Caco-2 (cell line): ENCODE data around the gene CT45A5. TPM values are rescaled to one million over a fixed set of nuclear protein-coding genes. Genes with fewer than 3 reads are reported as not detected.
"Not testable (repeated sequence)": the region's sequence is repeated elsewhere in the genome, so short reads cannot be mapped to it uniquely, and the experiment has no call there.

ENCODE experiments used
- BruUV-seq: library from RNA; stranded (reverse); fragments of 400-500 nt; replicated peaks from 2 replicates; lab custom pipeline; 2021; lab: Mats Ljungman, UMichigan
- CTCF ChIA-PET: fragments of 300-600 bp; sonication (Branson Sonifier 250); formaldehyde crosslinking; loops from one replicate; lab custom pipeline; 2022; ENCODE audit warnings: antibody characterized with exemption; lab: Charles Lee
- POLR2A ChIA-PET: fragments of 300-600 bp; sonication (Branson Sonifier 250); formaldehyde crosslinking; loops from one replicate; lab custom pipeline; 2022; ENCODE audit warnings: antibody characterized with exemption; lab: Charles Lee
- DNase-seq, 2 experiments: peaks; one replicate each; pipeline versions ENCODE4 v3.0.0 to v3.0.0-alpha.2; 2020 to 2022
- H3K27me3 ChIP-seq: replicated peaks from 2 replicates; pipeline ENCODE4 v1.6.0; 2011; ENCODE audit warnings: low read length; ENCODE audit not compliant: control insufficient read depth, insufficient read depth
- H3K36me3 ChIP-seq: 2 replicates; pipeline ENCODE4 v1.5.1; 2011; ENCODE audit warnings: low read length; ENCODE audit not compliant: control insufficient read depth, insufficient read depth
- H3K4me1 ChIP-seq: fragments of 250-450 bp; sonication (Bioruptor Pico); 2 replicates; pipeline ENCODE4 v1.5.1; 2020; ENCODE audit warnings: mild to moderate bottlenecking
- H3K4me3 ChIP-seq: 2 replicates; pipeline ENCODE4 v1.5.1; 2011; ENCODE audit warnings: low read depth, mild to moderate bottlenecking, control low read depth, low read length
- H3K9me3 ChIP-seq: fragments of 250-450 bp; sonication (Bioruptor Pico); 2 replicates; pipeline ENCODE4 v1.5.1; 2020; ENCODE audit warnings: mild to moderate bottlenecking, moderate library complexity
- H3K27ac Mint-ChIP-seq: one replicate; pipeline ENCODE4 v1.8.0; 2022; ENCODE audit warnings: mixed read lengths; ENCODE audit not compliant: unreplicated experiment
- H3K27me3 Mint-ChIP-seq: one replicate; pipeline ENCODE4 v1.8.0; 2022; ENCODE audit warnings: mixed read lengths; ENCODE audit not compliant: insufficient read depth, unreplicated experiment
- H3K36me3 Mint-ChIP-seq: one replicate; pipeline ENCODE4 v1.8.0; 2022; ENCODE audit warnings: mild to moderate bottlenecking, mixed read lengths; ENCODE audit not compliant: insufficient read depth, unreplicated experiment
- H3K4me1 Mint-ChIP-seq: one replicate; pipeline ENCODE4 v1.8.0; 2022; ENCODE audit warnings: low read depth, mixed read lengths; ENCODE audit not compliant: unreplicated experiment
- H3K4me3 Mint-ChIP-seq: one replicate; pipeline ENCODE4 v1.8.0; 2022; ENCODE audit warnings: mild to moderate bottlenecking, moderate library complexity, mixed read lengths; ENCODE audit not compliant: unreplicated experiment
- H3K9me3 Mint-ChIP-seq: one replicate; pipeline ENCODE4 v1.8.0; 2022; ENCODE audit warnings: mixed read lengths; ENCODE audit not compliant: unreplicated experiment
- intact Hi-C: fragments of 100-400 bp; cut with micrococcal nuclease; formaldehyde crosslinking; loops from one replicate; pipeline ENCODE4 v1.10.0; 2022; ENCODE audit not compliant: unreplicated experiment
- total RNA-seq: library from RNA; stranded (reverse); gene quantifications from 2 replicates; pipeline ENCODE4 v1.2.3, GENCODE V29; 2022
- TF ChIP-seq, protein P1 (sequence below), 2 experiments: fragments of 200-600 bp in 1 of 2; IDR thresholded peaks; 1 replicate in 1 of 2; 2 replicates in 1 of 2; pipeline versions ENCODE4 v1.5.1 to v1.8.0; 2011 to 2022; ENCODE audit warnings: antibody characterized with exemption in 1 of 2, control low read depth in 1 of 2, inconsistent platforms in 1 of 2, low read depth in 1 of 2, low read length in 1 of 2, mild to moderate bottlenecking in 1 of 2, moderate library complexity in 1 of 2; ENCODE audit not compliant: insufficient read depth in 1 of 2, severe bottlenecking in 1 of 2, unreplicated experiment in 1 of 2

The CT45A5 gene
- total RNA-seq, 1 experiment from 2014 or later: not detected

GRCh38 chrX:135741192-135741715 lies 44.0 kb downstream of the CT45A5 start:
- Histone ChIP-seq H3K9me3 (no peaks in the 10 kb centered on the region), H3K36me3 (no peaks in the 10 kb centered on the region), H3K27me3 (no peaks in the 10 kb centered on the region), H3K4me3 (no peak overlapping the region), H3K4me1 (no peaks in the 10 kb centered on the region)
- Mint-ChIP-seq H3K9me3 (no peaks in the 10 kb centered on the region), H3K4me1 (no peaks in the 10 kb centered on the region), H3K4me3 (no peak overlapping the region), H3K27me3 (no peaks in the 10 kb centered on the region), H3K36me3 (no peaks in the 10 kb centered on the region), H3K27ac (no peak overlapping the region)
- no peak for DNase-seq
- BruUV-seq: no TSS peak
- ChIA-PET POLR2A (no interaction called here), CTCF (no interaction called here)
- TF ChIP-seq, protein P1, sequence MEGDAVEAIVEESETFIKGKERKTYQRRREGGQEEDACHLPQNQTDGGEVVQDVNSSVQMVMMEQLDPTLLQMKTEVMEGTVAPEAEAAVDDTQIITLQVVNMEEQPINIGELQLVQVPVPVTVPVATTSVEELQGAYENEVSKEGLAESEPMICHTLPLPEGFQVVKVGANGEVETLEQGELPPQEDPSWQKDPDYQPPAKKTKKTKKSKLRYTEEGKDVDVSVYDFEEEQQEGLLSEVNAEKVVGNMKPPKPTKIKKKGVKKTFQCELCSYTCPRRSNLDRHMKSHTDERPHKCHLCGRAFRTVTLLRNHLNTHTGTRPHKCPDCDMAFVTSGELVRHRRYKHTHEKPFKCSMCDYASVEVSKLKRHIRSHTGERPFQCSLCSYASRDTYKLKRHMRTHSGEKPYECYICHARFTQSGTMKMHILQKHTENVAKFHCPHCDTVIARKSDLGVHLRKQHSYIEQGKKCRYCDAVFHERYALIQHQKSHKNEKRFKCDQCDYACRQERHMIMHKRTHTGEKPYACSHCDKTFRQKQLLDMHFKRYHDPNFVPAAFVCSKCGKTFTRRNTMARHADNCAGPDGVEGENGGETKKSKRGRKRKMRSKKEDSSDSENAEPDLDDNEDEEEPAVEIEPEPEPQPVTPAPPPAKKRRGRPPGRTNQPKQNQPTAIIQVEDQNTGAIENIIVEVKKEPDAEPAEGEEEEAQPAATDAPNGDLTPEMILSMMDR (IDR thresholded peaks at IDR 0.05; ENCODE audit: insufficient read depth in 1 of 2, low read depth in 1 of 2, low read length in 1 of 2, severe bottlenecking in 1 of 2, unreplicated experiment in 1 of 2): no peak
- intact Hi-C loops: no loop called here

- H3K4me3 ChIP-seq: no peak overlapping the region
- H3K9me3 ChIP-seq: no peaks in the 10 kb centered on the region
- Mint-ChIP-seq H3K9me3 (no peaks in the 10 kb centered on the region), H3K36me3 (no peaks in the 10 kb centered on the region), H3K27ac (no peak overlapping the region), H3K27me3 (no peaks in the 10 kb centered on the region), H3K4me3 (no peak overlapping the region), H3K4me1 (no peaks in the 10 kb centered on the region)
- CTCF ChIA-PET: no interaction called here
- intact Hi-C loops: no loop called here
- POLR2A ChIA-PET: no interaction called here
- no TSS peak for BruUV-seq
- TF ChIP-seq, protein P1 (IDR thresholded peaks at IDR 0.05; ENCODE audit: insufficient read depth in 1 of 2, low read depth in 1 of 2, low read length in 1 of 2, severe bottlenecking in 1 of 2, unreplicated experiment in 1 of 2): peak in 1 of 2 experiments; percentile 17
- no peaks in the 10 kb centered on the region for H3K36me3 ChIP-seq
- H3K27me3 ChIP-seq: no peaks in the 10 kb centered on the region
- DNase-seq: peak in 1 of 2 experiments; percentile 37
- no peaks in the 10 kb centered on the region for H3K4me1 ChIP-seq
These were observed 44.6 kb downstream of the CT45A5 start for GRCh38 chrX:135740681-135741149.

DNA sequence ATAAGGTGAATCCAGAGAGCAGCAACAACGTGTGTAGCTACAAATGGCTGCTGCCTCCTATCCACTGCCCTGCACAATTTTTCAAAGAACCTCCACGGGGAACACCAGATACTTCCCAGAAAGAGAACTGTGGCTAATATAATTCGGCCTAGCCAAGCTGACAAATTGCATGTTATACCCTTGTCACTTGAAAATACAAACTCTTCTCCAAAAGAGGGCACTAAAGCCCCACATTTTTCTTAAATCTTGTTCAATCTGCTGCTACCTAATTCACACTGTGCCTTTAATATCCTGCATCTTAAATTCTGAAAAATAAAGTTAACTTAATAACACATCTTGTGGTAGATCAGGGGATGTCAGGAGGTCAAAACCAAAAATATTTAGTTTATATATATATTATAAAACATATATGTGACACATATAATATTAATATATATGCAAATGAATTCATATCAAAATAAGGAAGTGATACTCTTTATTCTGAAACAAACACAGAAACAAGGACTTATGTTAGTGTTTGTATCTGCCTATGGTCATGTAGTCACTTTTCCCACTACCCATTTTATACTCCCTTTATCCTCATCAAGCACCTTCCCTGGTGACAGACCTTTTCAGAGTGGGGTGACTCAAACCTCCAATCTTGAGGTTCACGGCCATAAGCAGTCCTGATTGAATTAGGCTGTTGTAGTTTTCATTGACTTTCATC lies 47.8 kb downstream of the CT45A5 start:
- Histone ChIP-seq H3K27me3 (no peaks in the 10 kb centered on the region), H3K4me3 (no peak overlapping the region), H3K36me3 (no peaks in the 10 kb centered on the region), H3K4me1 (no peaks in the 10 kb centered on the region), H3K9me3 (no peaks in the 10 kb centered on the region)
- Mint-ChIP-seq H3K9me3 (no peaks in the 10 kb centered on the region), H3K27ac (no peak overlapping the region), H3K27me3 (no peaks in the 10 kb centered on the region), H3K4me1 (no peaks in the 10 kb centered on the region), H3K36me3 (no peaks in the 10 kb centered on the region), H3K4me3 (no peak overlapping the region)
- TF ChIP-seq, protein P1 (IDR thresholded peaks at IDR 0.05; ENCODE audit: insufficient read depth in 1 of 2, low read depth in 1 of 2, low read length in 1 of 2, severe bottlenecking in 1 of 2, unreplicated experiment in 1 of 2): no peak
- ChIA-PET CTCF (no interaction called here), POLR2A (no interaction called here)
- no peak for DNase-seq
- intact Hi-C loops: loop anchor here (5.0 kb wide), 1 partner anchor 195 kb away; no protein-coding TSS in a partner anchor
- no TSS peak for BruUV-seq

GRCh38 chrX:135734666-135735065 lies 50.6 kb downstream of the CT45A5 start:
- H3K4me3 ChIP-seq, BruUV-seq, H3K4me1 Mint-ChIP-seq, H3K36me3 ChIP-seq, H3K9me3 ChIP-seq, H3K27me3 Mint-ChIP-seq, H3K27ac Mint-ChIP-seq, POLR2A ChIA-PET, CTCF ChIA-PET, H3K4me1 ChIP-seq, H3K4me3 Mint-ChIP-seq, H3K36me3 Mint-ChIP-seq, H3K9me3 Mint-ChIP-seq, H3K27me3 ChIP-seq, DNase-seq: not testable (repeated sequence)
- intact Hi-C loops: loop anchor here (5.0 kb wide), 1 partner anchor 198 kb away; no protein-coding TSS in a partner anchor
